PC-3 (cell line): ENCODE results near the gene IGFBP2. TPM values are rescaled to one million over a fixed set of nuclear protein-coding genes. Genes with fewer than 3 reads are reported as not detected.

ENCODE experiments used
- ATAC-seq: fragments of 200-7000 bp; cut with Tn5 transposase; 2 replicates; pipeline ENCODE4 v1.9.1; 2020; ENCODE audit warnings: mild to moderate bottlenecking, moderate library complexity
- BruUV-seq: library from RNA; stranded (reverse); fragments of 400-500 nt; replicated peaks from 2 replicates; lab custom pipeline; 2021; lab: Mats Ljungman, UMichigan
- CTCF ChIA-PET: fragments of 300-600 bp; sonication (Branson Sonifier 250); formaldehyde crosslinking; loops from one replicate; lab custom pipeline; 2022; ENCODE audit warnings: antibody characterized with exemption; lab: Charles Lee
- POLR2A ChIA-PET: fragments of 300-600 bp; sonication (Branson Sonifier 250); formaldehyde crosslinking; loops from one replicate; lab custom pipeline; 2022; ENCODE audit warnings: antibody characterized with exemption; ENCODE audit not compliant: unreplicated experiment; lab: Charles Lee
- DNase-seq: peaks from one replicate; pipeline ENCODE4 v3.0.0-alpha.2; 2015
- H2AFZ ChIP-seq: fragments of 300-600 bp; sonication (generic); 2 replicates; pipeline ENCODE4 v1.6.0; 2016; ENCODE audit warnings: antibody characterized with exemption, low read length
- H3F3A ChIP-seq: fragments of 300-600 bp; sonication (generic); one replicate; pipeline ENCODE4 v1.6.0; 2017; ENCODE audit warnings: antibody characterized with exemption, low read length, control low read depth, mild to moderate bottlenecking; ENCODE audit not compliant: unreplicated experiment
- H3K27ac ChIP-seq: fragments of 300-600 bp; sonication (generic); 2 replicates; pipeline ENCODE4 v1.5.1; 2016; ENCODE audit warnings: mild to moderate bottlenecking, low read length
- H3K27me3 ChIP-seq: fragments of 300-600 bp; sonication (generic); 2 replicates; pipeline ENCODE4 v1.6.1; 2016; ENCODE audit warnings: low read length, mixed read lengths
- H3K36me3 ChIP-seq: fragments of 300-600 bp; sonication (generic); 2 replicates; pipeline ENCODE4 v1.6.1; 2016; ENCODE audit warnings: low read depth, mixed run types, low read length, mixed read lengths
- H3K4me1 ChIP-seq: fragments of 300-600 bp; sonication (generic); 2 replicates; pipeline ENCODE4 v1.5.1; 2016; ENCODE audit warnings: low read length; ENCODE audit not compliant: insufficient read depth
- H3K4me2 ChIP-seq: fragments of 300-600 bp; sonication (generic); 2 replicates; pipeline ENCODE4 v1.6.0; 2016; ENCODE audit warnings: low read length
- H3K4me3 ChIP-seq: fragments of 300-600 bp; sonication (generic); 2 replicates; pipeline ENCODE4 v1.5.1; 2016; ENCODE audit warnings: mild to moderate bottlenecking, low read length, mixed read lengths
- H3K79me2 ChIP-seq: fragments of 300-600 bp; sonication (generic); 2 replicates; pipeline ENCODE4 v1.6.1; 2017; ENCODE audit warnings: low read length, mixed read lengths
- H3K9ac ChIP-seq: fragments of 300-600 bp; sonication (generic); 2 replicates; pipeline ENCODE4 v1.6.0; 2016; ENCODE audit warnings: mild to moderate bottlenecking, low read length
- H3K9me2 ChIP-seq: fragments of 300-600 bp; sonication (generic); replicated peaks from 2 replicates; pipeline ENCODE4 v1.6.1; 2016; ENCODE audit warnings: mixed run types, low read length, mixed read lengths
- H3K9me3 ChIP-seq: fragments of 300-600 bp; sonication (generic); 2 replicates; pipeline ENCODE4 v1.6.1; 2016; ENCODE audit warnings: low read length, mixed read lengths
- H4K20me1 ChIP-seq: fragments of 300-600 bp; sonication (generic); 2 replicates; pipeline ENCODE4 v1.6.1; 2016; ENCODE audit warnings: low read length, mixed read lengths
- CTCF ChIP-seq: fragments of 300-600 bp; sonication (generic); conservative IDR thresholded peaks from 2 replicates; pipeline ENCODE4 v1.5.1; 2017; ENCODE audit warnings: antibody characterized with exemption, low read depth, mild to moderate bottlenecking, low read length
- EZH2 ChIP-seq: fragments of 300-600 bp; sonication (generic); IDR thresholded peaks from one replicate; pipeline ENCODE4 v1.6.1; 2017; ENCODE audit warnings: antibody characterized with exemption, mild to moderate bottlenecking, low read length; ENCODE audit not compliant: unreplicated experiment
- EZH2phosphoT487 ChIP-seq: fragments of 300-600 bp; sonication (generic); IDR thresholded peaks from 2 replicates; pipeline ENCODE4 v1.6.1; 2018; ENCODE audit warnings: mild to moderate bottlenecking, antibody characterized with exemption, low read length, borderline replicate concordance
- intact Hi-C: fragments of 100-400 bp; cut with micrococcal nuclease; formaldehyde crosslinking; loops from 2 replicates; pipeline ENCODE4 v1.9.0; 2023
- total RNA-seq: library from RNA; depleted of rRNA; stranded (reverse); fragments of >200 nt; gene quantifications from 2 replicates; pipeline ENCODE4 v1.2.3, GENCODE V29; 2014

Gene IGFBP2
- total RNA-seq, 1 experiment from 2014 or later = 174 TPM

- TF ChIP-seq EZH2 (no peak), CTCF (no peak), EZH2phosphoT487 (no peak)
- Histone ChIP-seq H3K79me2 (no peaks in the 10 kb centered on the region), H3K4me1 (peaks cover 17% of the 10 kb centered on the region), H3K4me2 (no peak overlapping the region), H3K9me3 (no peaks in the 10 kb centered on the region), H3K27ac (no peak overlapping the region), H3K4me3 (no peak overlapping the region), H3K27me3 (no peaks in the 10 kb centered on the region), H4K20me1 (no peaks in the 10 kb centered on the region), H2AFZ (no peak overlapping the region), H3K36me3 (no peaks in the 10 kb centered on the region), H3F3A (no peaks in the 10 kb centered on the region), H3K9me2 (no peaks in the 10 kb centered on the region), H3K9ac (no peak overlapping the region)
- ChIA-PET CTCF (no interaction called here), POLR2A (no interaction called here)
- BruUV-seq = no TSS peak
- ATAC-seq (no peak), DNase-seq (no peak)
- intact Hi-C loops = no loop called here
These were observed 29.9 kb downstream of the IGFBP2 start for GRCh38 chr2:216663106-216663505.

GRCh38 chr2:216663846-216664245, 30.6 kb downstream of the IGFBP2 start:
- Histone ChIP-seq H4K20me1 (no peaks in the 10 kb centered on the region), H3K9me3 (no peaks in the 10 kb centered on the region), H3K4me2 (no peak overlapping the region), H3K9me2 (no peaks in the 10 kb centered on the region), H3F3A (no peaks in the 10 kb centered on the region), H3K27me3 (no peaks in the 10 kb centered on the region), H3K4me3 (no peak overlapping the region), H3K79me2 (no peaks in the 10 kb centered on the region), H3K4me1 (peaks cover 17% of the 10 kb centered on the region), H3K27ac (no peak overlapping the region), H2AFZ (no peak overlapping the region), H3K9ac (no peak overlapping the region), H3K36me3 (no peaks in the 10 kb centered on the region)
- TF ChIP-seq EZH2phosphoT487 = no peak
- TF ChIP-seq EZH2 = no peak
- no peak for DNase-seq
- intact Hi-C loops = no loop called here
- POLR2A ChIA-PET = no interaction called here
- ATAC-seq = no peak
- CTCF ChIA-PET = no interaction called here
- BruUV-seq = no TSS peak

GRCh38 chr2:216664593-216665034, 31.4 kb downstream of the IGFBP2 start:
- ATAC-seq (no peak), DNase-seq (peak; percentile 23)
- Histone ChIP-seq H3K4me2 (no peak overlapping the region), H3K27ac (peak overlapping the region; percentile 20; the same call in 1 of the 2 replicates), H3K79me2 (no peaks in the 10 kb centered on the region), H3K4me3 (no peak overlapping the region), H3K9ac (no peak overlapping the region), H4K20me1 (no peaks in the 10 kb centered on the region), H3K9me3 (no peaks in the 10 kb centered on the region), H3K36me3 (no peaks in the 10 kb centered on the region), H3K27me3 (no peaks in the 10 kb centered on the region), H3F3A (no peaks in the 10 kb centered on the region), H3K4me1 (peaks cover 17% of the 10 kb centered on the region), H2AFZ (no peak overlapping the region), H3K9me2 (no peaks in the 10 kb centered on the region)
- intact Hi-C loops = loop anchor here (5.0 kb wide), 1 partner anchor 252 kb away; the partner anchor contains the start of gene SMARCAL1
- no TSS peak for BruUV-seq
- CTCF ChIA-PET = interaction anchor here (0.6 to 3.3 kb wide), 2 partner anchors 66 to 145 kb away, joined by 3 to 17 read pairs; no protein-coding TSS in a partner anchor
- TF ChIP-seq EZH2phosphoT487 = no peak
- TF ChIP-seq CTCF = peak; percentile 46
- POLR2A ChIA-PET = no interaction called here
